HEK293 (cell line): ENCODE results near the gene TBRG1.

Experiments
- CTCF ChIP-seq: fragments of 450-650 bp; formaldehyde crosslinking; IDR thresholded peaks from 2 replicates; pipeline ENCODE4 v1.5.1; 2016; ENCODE audit warnings: missing biosample characterization, missing genetic modification characterization
- ZBTB10 ChIP-seq: fragments of 450-650 bp; formaldehyde crosslinking; IDR thresholded peaks from 2 replicates; pipeline ENCODE4 v1.5.1; 2016; ENCODE audit warnings: missing biosample characterization, missing genetic modification characterization
- ZNF707 ChIP-seq: fragments of 450-650 bp; formaldehyde crosslinking; IDR thresholded peaks from 2 replicates; pipeline ENCODE4 v1.5.1; 2016; ENCODE audit warnings: missing biosample characterization, missing genetic modification characterization

DNA sequence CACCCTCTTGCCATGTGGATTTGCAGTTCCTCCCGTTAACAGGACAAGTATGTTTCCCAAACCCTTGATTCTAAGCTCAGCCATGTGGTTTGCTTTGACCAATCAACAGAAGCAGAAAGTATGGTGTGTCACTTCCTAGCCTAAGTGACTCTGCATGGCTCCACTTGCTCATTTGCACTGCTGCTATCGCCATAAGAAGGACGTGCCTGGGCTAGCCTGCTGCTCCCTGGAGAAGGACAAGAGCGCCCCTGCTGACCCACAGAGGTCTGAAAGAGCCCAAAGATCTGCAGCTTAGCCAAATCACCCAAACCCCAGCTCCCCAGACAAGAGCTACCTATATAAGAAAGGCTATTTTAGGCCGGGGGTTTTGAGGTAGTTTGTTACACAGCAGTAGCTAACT, 18.0 kb downstream of the TBRG1 start:
- TF ChIP-seq CTCF (tag by site-specific recombination) (no peak), ZNF707 (tag by site-specific recombination) (no peak), ZBTB10 (tag by site-specific recombination) (no peak)
